OCI-LY3 (cell line): ENCODE data around the gene AGBL4.

Source experiments
- H2AFZ ChIP-seq: fragments of 200-600, 300-600 bp; shearing (Covaris generic); 2 replicates; pipeline ENCODE4 v1.6.0; 2014; ENCODE audit warnings: antibody characterized with exemption, low read depth, low read length
- H3K27ac ChIP-seq: fragments of 200-600, 300-600 bp; sonication (generic); 2 replicates; pipeline ENCODE4 v1.5.1; 2014; ENCODE audit warnings: mild to moderate bottlenecking, low read length, moderate library complexity, mixed read lengths
- H3K27me3 ChIP-seq: fragments of 200-600, 300-600 bp; sonication (generic); 2 replicates; pipeline ENCODE4 v1.6.1; 2014; ENCODE audit warnings: low read depth, low read length, mixed read lengths
- H3K36me3 ChIP-seq: fragments of 200-600, 300-600 bp; sonication (generic); replicated peaks from 2 replicates; pipeline ENCODE3; 2014; ENCODE audit warnings: low read depth, low read length, mixed read lengths
- H3K4me1 ChIP-seq: fragments of 300-600, 200-600 bp; sonication (generic); 2 replicates; pipeline ENCODE4 v1.6.1; 2014; ENCODE audit warnings: low read length, mixed read lengths
- H3K4me2 ChIP-seq: fragments of 200-600, 300-600 bp; sonication (generic); 2 replicates; pipeline ENCODE4 v1.6.1; 2014; ENCODE audit warnings: low read length, mixed read lengths
- H3K4me3 ChIP-seq: fragments of 300-600, 200-600 bp; sonication (generic); 2 replicates; pipeline ENCODE4 v1.5.1; 2014; ENCODE audit warnings: antibody characterized with exemption, mild to moderate bottlenecking, low read length, moderate library complexity
- H3K79me2 ChIP-seq: fragments of 300-600, 200-600 bp; shearing (Covaris generic); 2 replicates; pipeline ENCODE4 v1.6.1; 2014; ENCODE audit warnings: mild to moderate bottlenecking, low read length, mixed read lengths
- H3K9ac ChIP-seq: fragments of 300-600, 200-600 bp; shearing (Covaris generic); 2 replicates; pipeline ENCODE4 v1.6.0; 2014; ENCODE audit warnings: mild to moderate bottlenecking, low read length, moderate library complexity
- H3K9me3 ChIP-seq: fragments of 200-600, 300-600 bp; shearing (Covaris generic); 2 replicates; pipeline ENCODE4 v1.6.1; 2014; ENCODE audit warnings: low read length, mixed read lengths; ENCODE audit not compliant: insufficient read depth
- H4K20me1 ChIP-seq: fragments of 200-600, 300-600 bp; sonication (generic); 2 replicates; pipeline ENCODE4 v1.6.1; 2016; ENCODE audit warnings: low read length, mixed read lengths; ENCODE audit not compliant: insufficient read depth
- EZH2phosphoT487 ChIP-seq: fragments of 200-600 bp; shearing (Covaris generic); IDR thresholded peaks from 2 replicates; pipeline ENCODE4 v1.6.1; 2018; ENCODE audit warnings: antibody characterized with exemption, mixed run types, low read depth
- TF ChIP-seq, protein P1 (sequence below): fragments of 200-600, 300-600 bp; sonication (generic); IDR thresholded peaks from 2 replicates; pipeline ENCODE4 v1.5.1; 2014; ENCODE audit warnings: antibody characterized with exemption, low read length, low read depth

AGBL4 gene

DNA sequence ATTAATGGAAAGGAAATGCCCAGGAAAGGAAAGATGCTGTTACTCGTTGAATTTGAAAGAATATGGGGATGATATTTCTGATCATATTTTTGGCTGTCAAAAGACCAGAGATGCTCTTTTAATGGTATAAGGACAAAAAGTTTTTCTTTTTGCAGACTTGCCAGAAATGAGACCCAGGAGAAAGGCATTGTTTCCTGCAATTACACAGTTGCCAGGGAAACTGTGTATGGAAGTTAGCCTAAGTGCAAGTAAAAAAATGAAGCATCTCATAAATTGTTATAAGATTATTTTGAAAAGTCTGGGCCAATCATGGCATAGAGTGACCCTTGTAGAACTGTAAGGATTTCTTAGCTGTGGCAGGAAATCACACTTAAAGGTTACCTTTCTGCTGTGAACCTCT lies 1091.4 kb downstream of the AGBL4 start:
- Histone ChIP-seq H3K9ac (no peak overlapping the region), H4K20me1 (no peaks in the 10 kb centered on the region), H2AFZ (no peak overlapping the region), H3K27me3 (peaks cover 3% of the 10 kb centered on the region; the same call in 1 of the 2 replicates), H3K27ac (no peak overlapping the region), H3K9me3 (no peaks in the 10 kb centered on the region), H3K4me3 (no peak overlapping the region), H3K4me1 (no peaks in the 10 kb centered on the region), H3K4me2 (no peak overlapping the region), H3K36me3 (no peaks in the 10 kb centered on the region), H3K79me2 (no peaks in the 10 kb centered on the region)
- TF ChIP-seq, protein P1, sequence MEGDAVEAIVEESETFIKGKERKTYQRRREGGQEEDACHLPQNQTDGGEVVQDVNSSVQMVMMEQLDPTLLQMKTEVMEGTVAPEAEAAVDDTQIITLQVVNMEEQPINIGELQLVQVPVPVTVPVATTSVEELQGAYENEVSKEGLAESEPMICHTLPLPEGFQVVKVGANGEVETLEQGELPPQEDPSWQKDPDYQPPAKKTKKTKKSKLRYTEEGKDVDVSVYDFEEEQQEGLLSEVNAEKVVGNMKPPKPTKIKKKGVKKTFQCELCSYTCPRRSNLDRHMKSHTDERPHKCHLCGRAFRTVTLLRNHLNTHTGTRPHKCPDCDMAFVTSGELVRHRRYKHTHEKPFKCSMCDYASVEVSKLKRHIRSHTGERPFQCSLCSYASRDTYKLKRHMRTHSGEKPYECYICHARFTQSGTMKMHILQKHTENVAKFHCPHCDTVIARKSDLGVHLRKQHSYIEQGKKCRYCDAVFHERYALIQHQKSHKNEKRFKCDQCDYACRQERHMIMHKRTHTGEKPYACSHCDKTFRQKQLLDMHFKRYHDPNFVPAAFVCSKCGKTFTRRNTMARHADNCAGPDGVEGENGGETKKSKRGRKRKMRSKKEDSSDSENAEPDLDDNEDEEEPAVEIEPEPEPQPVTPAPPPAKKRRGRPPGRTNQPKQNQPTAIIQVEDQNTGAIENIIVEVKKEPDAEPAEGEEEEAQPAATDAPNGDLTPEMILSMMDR = no peak
- TF ChIP-seq EZH2phosphoT487 = no peak

DNA sequence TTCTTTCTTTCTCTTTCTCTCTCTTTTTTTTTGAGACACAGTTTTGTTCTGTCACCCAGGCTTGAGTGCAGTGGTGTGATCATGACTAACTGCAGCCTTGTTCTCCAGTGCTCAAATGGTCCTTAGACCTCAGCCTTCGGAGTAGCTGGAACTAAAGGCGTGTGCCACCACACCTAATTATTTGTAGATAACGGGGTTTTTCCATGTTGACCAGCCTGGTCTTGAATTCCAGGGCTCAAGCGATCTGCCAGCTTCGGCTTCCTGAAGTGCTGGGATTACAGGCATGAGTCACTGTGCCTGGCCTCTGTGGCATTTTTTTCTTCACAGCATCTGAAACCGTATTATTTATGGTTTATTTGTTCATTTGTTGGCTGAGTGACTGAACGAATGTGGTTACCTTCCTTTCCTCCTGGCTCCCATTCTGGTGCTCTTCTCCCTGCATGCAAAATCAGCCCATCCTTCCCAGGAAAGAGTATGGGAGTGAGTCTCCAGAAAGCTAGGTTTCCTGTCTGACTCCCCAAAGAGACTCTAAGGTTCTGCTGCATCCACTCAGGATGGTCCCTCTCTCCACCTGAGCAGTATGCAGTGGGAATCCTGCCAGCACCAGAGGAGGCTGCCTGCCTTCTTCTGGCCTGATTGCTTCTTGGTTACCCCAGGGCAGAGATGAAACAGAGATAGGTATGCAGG lies 1092.1 kb downstream of the AGBL4 start:
- Histone ChIP-seq H3K79me2 (no peaks in the 10 kb centered on the region), H4K20me1 (no peaks in the 10 kb centered on the region), H3K27me3 (peaks cover 3% of the 10 kb centered on the region; the same call in 1 of the 2 replicates), H3K9me3 (no peaks in the 10 kb centered on the region), H3K9ac (no peak overlapping the region), H2AFZ (no peak overlapping the region), H3K4me1 (no peaks in the 10 kb centered on the region), H3K4me2 (no peak overlapping the region), H3K4me3 (no peak overlapping the region), H3K36me3 (no peaks in the 10 kb centered on the region), H3K27ac (no peak overlapping the region)
- no peak for TF ChIP-seq EZH2phosphoT487
- TF ChIP-seq, protein P1 = no peak

DNA sequence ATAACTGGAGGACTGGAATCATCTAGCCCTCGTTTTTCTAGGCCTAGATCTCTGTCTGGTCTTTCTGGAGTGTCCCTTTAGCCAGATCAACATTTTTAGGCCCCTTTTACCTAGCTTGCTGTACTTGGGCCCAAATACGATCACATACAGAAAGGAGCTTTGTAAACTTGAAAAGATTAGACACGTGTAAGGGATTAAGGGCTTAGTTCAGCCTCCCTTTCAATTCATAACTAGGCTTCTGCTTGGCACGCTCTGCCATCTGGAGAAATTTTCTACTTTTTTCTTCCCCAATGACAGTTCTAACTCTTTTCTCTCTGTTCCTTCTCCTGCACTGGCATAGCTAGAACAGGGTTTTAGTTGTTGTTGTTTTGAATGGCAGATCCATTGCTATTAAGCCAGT lies 1093.7 kb downstream of the AGBL4 start:
- Histone ChIP-seq H3K9me3 (no peaks in the 10 kb centered on the region), H3K27me3 (no peaks in the 10 kb centered on the region), H3K4me2 (no peak overlapping the region), H2AFZ (no peak overlapping the region), H3K27ac (no peak overlapping the region), H3K36me3 (no peaks in the 10 kb centered on the region), H3K4me3 (no peak overlapping the region), H3K9ac (no peak overlapping the region), H3K4me1 (no peaks in the 10 kb centered on the region), H3K79me2 (no peaks in the 10 kb centered on the region), H4K20me1 (no peaks in the 10 kb centered on the region)
- TF ChIP-seq EZH2phosphoT487 = no peak
- TF ChIP-seq, protein P1 = no peak

DNA sequence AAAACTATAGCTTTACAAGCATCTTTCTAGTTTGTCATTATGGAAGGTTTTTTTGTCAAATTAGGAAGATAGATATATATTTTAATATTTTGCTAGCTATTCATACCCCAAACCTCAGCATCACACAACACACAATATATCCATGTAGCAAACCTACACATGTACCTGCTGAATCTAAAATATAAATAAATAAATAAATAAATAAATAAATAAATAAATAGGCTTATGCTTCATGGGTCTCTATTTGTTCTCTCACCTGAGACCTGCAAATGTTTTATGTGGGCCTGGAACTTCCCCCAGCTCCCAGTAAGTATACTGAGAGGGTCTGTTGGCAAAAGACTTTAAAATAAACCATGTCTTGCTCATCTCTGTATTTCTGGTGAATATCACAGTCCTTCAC lies 1099.7 kb downstream of the AGBL4 start:
- Histone ChIP-seq H3K27ac (no peak overlapping the region), H2AFZ (no peak overlapping the region), H3K9me3 (no peaks in the 10 kb centered on the region), H3K4me1 (no peaks in the 10 kb centered on the region), H3K79me2 (no peaks in the 10 kb centered on the region), H3K4me3 (no peak overlapping the region), H4K20me1 (no peaks in the 10 kb centered on the region), H3K9ac (no peak overlapping the region), H3K4me2 (no peak overlapping the region), H3K36me3 (no peaks in the 10 kb centered on the region), H3K27me3 (no peaks in the 10 kb centered on the region)
- TF ChIP-seq, protein P1 = no peak
- TF ChIP-seq EZH2phosphoT487 = no peak
